K562 (cell line): ENCODE data around the gene OCEL1. TPM values are rescaled to one million over a fixed set of nuclear protein-coding genes. Genes with fewer than 3 reads are reported as not detected.

Experiments
- BRD9 ChIP-seq: fragments of 450-650 bp; IDR thresholded peaks from 2 replicates; pipeline ENCODE4 v1.6.1; 2018; ENCODE audit warnings: low read depth; ENCODE audit not compliant: partially characterized antibody
- C11orf30 ChIP-seq: fragments of 450-650 bp; IDR thresholded peaks from 2 replicates; pipeline ENCODE4 v1.6.1; 2016; ENCODE audit warnings: low read depth, mild to moderate bottlenecking
- CC2D1A ChIP-seq: fragments of 450-650 bp; IDR thresholded peaks from 2 replicates; pipeline ENCODE4 v1.6.1; 2017; ENCODE audit warnings: mild to moderate bottlenecking
- CSDE1 ChIP-seq, 2 experiments: fragments of 450-650 bp; IDR thresholded peaks; 2 replicates each; pipeline ENCODE4 v1.6.1; 2016; ENCODE audit warnings: mild to moderate bottlenecking in 1 of 2
- DNMT1 ChIP-seq: fragments of 450-650 bp; IDR thresholded peaks from 2 replicates; pipeline ENCODE4 v1.6.1; 2016; ENCODE audit warnings: antibody characterized with exemption, mild to moderate bottlenecking
- E2F3 ChIP-seq: fragments of 250-450 bp; sonication (Bioruptor Pico); IDR thresholded peaks from 2 replicates; pipeline ENCODE4 v1.4.0; 2020; ENCODE audit warnings: mild to moderate bottlenecking
- FOXJ3 ChIP-seq: sonication (generic); formaldehyde crosslinking; IDR thresholded peaks from 2 replicates; pipeline ENCODE4 v1.4.0; 2020; ENCODE audit warnings: mild to moderate bottlenecking, missing genetic modification reagents
- FOXP1 ChIP-seq: sonication (generic); formaldehyde crosslinking; IDR thresholded peaks from 2 replicates; pipeline ENCODE4 v1.8.0; 2022; ENCODE audit warnings: mild to moderate bottlenecking, missing genetic modification reagents
- GTF2F1 ChIP-seq: IDR thresholded peaks from 2 replicates; pipeline ENCODE4 v1.6.1; 2011; ENCODE audit warnings: low read depth, low read length, improper control_type of control experiment
- HLTF ChIP-seq: fragments of 450-650 bp; IDR thresholded peaks from 2 replicates; pipeline ENCODE4 v1.6.1; 2016
- JUNB ChIP-seq: fragments of 450-650 bp; formaldehyde crosslinking; conservative IDR thresholded peaks from 2 replicates; pipeline ENCODE4 v1.4.0; 2020; ENCODE audit warnings: mild to moderate bottlenecking
- KAT7 ChIP-seq: sonication (generic); formaldehyde crosslinking; IDR thresholded peaks from 2 replicates; pipeline ENCODE4 v1.8.0; 2022; ENCODE audit warnings: missing genetic modification reagents, mild to moderate bottlenecking, borderline replicate concordance
- NR3C1 ChIP-seq: sonication (generic); formaldehyde crosslinking; IDR thresholded peaks from 2 replicates; pipeline ENCODE4 v1.8.1; 2022; ENCODE audit warnings: missing genetic modification reagents
- RB1 ChIP-seq: fragments of 450-650 bp; IDR thresholded peaks from 2 replicates; pipeline ENCODE4 v1.6.1; 2017; ENCODE audit warnings: low read depth, mild to moderate bottlenecking
- RFX5 ChIP-seq: IDR thresholded peaks from 2 replicates; pipeline ENCODE4 v1.6.1; 2011; ENCODE audit warnings: low read depth, mild to moderate bottlenecking, improper control_type of control experiment, low read length
- SAP30 ChIP-seq: fragments of 200-600 bp; sonication (generic); IDR thresholded peaks from 2 replicates; pipeline ENCODE4 v1.6.1; 2012; ENCODE audit warnings: borderline replicate concordance, low read depth, mild to moderate bottlenecking, moderate library complexity, low read length, control low read depth, inconsistent platforms; ENCODE audit not compliant: insufficient read depth, poor library complexity, severe bottlenecking
- SIN3B ChIP-seq: fragments of 450-650 bp; IDR thresholded peaks from 2 replicates; pipeline ENCODE4 v1.6.1; 2017; ENCODE audit warnings: low read depth, mild to moderate bottlenecking, moderate library complexity
- SIX5 ChIP-seq, 2 experiments: IDR thresholded peaks; 2 replicates each; pipeline ENCODE4 v1.6.1; 2011; ENCODE audit warnings: low read length in 2 of 2, borderline replicate concordance in 1 of 2, low read depth in 1 of 2, mild to moderate bottlenecking in 1 of 2, moderate library complexity in 1 of 2; ENCODE audit not compliant: insufficient read depth in 1 of 2
- SMAD4 ChIP-seq: fragments of 250-450 bp; sonication (Bioruptor Pico); conservative IDR thresholded peaks from 2 replicates; pipeline ENCODE4 v1.8.0; 2021; ENCODE audit warnings: inconsistent platforms, mild to moderate bottlenecking, moderate library complexity
- SREBF2 ChIP-seq: sonication (generic); formaldehyde crosslinking; IDR thresholded peaks from 2 replicates; pipeline ENCODE4 v1.4.0; 2020; ENCODE audit warnings: mild to moderate bottlenecking, missing genetic modification reagents
- ZNF197 ChIP-seq: fragments of 200-800 bp; sonication (Bioruptor generic); IDR thresholded peaks from 2 replicates; pipeline ENCODE4 v1.6.1; 2016; ENCODE audit warnings: low read depth, missing genetic modification characterization, missing compliant biosample characterization
- polyA plus RNA-seq, 8 experiments: library from polyadenylated mRNA; depleted of rRNA in 4 of 8; stranded (reverse) in 5 of 8; unstranded in 3 of 8; fragments of >200 nt; fragmentation: Nextera tagmentation in 2 of 8; fragmentation: Illumina TruSeq in 1 of 8; extraction: Ambion mirVana in 2 of 8; extraction: Trizol in 1 of 8; gene quantifications; 2 replicates each; pipeline versions ENCODE4 v1.2.1 to v1.2.3, GENCODE V29; 2011 to 2014; ENCODE audit warnings: inconsistent platforms in 1 of 8, missing spikeins in 1 of 8
- total RNA-seq, 7 experiments: library from RNA; depleted of rRNA in 6 of 7; stranded (reverse); fragments of >200 nt in 6 of 7; fragmentation: Illumina TruSeq in 2 of 7; extraction: Trizol in 2 of 7; gene quantifications; 2 replicates each; pipeline versions ENCODE4 v1.2.1 to v1.2.3, GENCODE V29; 2011 to 2021; ENCODE audit warnings: low replicate concordance in 1 of 7
- TF ChIP-seq, protein P1 (sequence below): IDR thresholded peaks from 2 replicates; pipeline ENCODE4 v1.6.1; 2014; ENCODE audit warnings: antibody characterized with exemption
- TF ChIP-seq, protein P2 (sequence below): fragments of 250-450 bp; sonication (Bioruptor Pico); IDR thresholded peaks from 2 replicates; pipeline ENCODE4 v1.4.0; 2020
- TF ChIP-seq, protein P3 (sequence below): sonication (generic); formaldehyde crosslinking; IDR thresholded peaks from 2 replicates; pipeline ENCODE4 v1.8.1; 2023; ENCODE audit warnings: mild to moderate bottlenecking, missing genetic modification reagents

OCEL1 gene
- total and polyA plus RNA-seq, 9 of the 15 experiments (the other 6 are each of a cell fraction or from before 2014, with no cell fraction given), result 8.0 to 38.0 (median 12.4) TPM

DNA sequence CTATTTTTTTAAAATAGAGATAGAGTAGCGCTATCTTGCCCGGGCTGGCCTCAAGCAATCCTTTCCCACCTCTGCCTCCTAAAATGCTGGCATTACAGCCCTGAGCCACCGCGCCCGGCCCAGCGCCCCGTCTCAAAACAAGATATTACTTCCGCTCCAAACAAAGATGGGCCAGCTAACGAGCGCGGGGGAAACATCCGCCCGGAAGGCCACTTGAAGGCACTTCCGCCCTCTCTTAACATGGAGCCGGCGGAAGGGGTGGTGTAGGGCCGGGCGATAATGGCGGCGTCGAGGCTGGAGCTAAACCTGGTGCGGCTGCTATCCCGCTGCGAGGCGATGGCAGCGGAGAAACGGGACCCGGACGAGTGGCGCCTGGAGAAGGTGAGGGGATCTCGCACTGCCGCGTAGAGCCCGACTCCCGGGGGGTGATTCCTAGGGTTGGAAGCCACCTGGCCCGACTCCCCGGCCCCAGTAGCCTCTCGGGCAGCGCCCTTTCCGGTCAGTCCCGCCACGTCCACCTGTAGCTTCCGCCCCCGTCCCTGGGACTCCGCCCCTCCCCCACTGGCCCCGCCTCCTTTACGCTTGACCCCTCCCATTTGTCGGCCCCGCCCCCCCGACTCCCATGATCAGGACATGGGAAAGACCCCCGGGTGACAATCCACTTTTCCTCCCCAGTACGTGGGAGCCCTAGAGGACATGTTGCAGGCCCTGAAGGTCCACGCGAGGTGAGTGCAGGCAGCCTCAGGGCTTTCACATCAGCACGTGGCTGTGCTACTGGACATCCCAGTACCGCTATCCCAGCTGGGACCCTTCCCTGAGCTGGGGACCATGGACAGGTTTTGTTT lies 10.7 kb upstream of the OCEL1 start, which contains the start of gene USE1 (continued):
- TF ChIP-seq, protein P1, sequence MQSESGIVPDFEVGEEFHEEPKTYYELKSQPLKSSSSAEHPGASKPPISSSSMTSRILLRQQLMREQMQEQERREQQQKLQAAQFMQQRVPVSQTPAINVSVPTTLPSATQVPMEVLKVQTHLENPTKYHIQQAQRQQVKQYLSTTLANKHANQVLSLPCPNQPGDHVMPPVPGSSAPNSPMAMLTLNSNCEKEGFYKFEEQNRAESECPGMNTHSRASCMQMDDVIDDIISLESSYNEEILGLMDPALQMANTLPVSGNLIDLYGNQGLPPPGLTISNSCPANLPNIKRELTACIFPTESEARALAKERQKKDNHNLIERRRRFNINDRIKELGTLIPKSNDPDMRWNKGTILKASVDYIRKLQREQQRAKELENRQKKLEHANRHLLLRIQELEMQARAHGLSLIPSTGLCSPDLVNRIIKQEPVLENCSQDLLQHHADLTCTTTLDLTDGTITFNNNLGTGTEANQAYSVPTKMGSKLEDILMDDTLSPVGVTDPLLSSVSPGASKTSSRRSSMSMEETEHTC, result no peak
- TF ChIP-seq FOXP1 (CRISPR knock-in tag) (peak; percentile 91; the same call in 1 of the 2 replicates), CSDE1 (IDR thresholded peaks at IDR 0.05) (0 out of 4 replicates have a peak, but pooled peaks of 1 of the 2 experiments have one; percentile 14), JUNB (CRISPR knock-in tag) (no peak), SMAD4 (CRISPR knock-in tag) (peak; percentile 77), SIX5 (IDR thresholded peaks at IDR 0.05; ENCODE audit: borderline replicate concordance in 1 of 2, insufficient read depth in 1 of 2, low read depth in 1 of 2, low read length in 2 of 2) (peak; percentile 69 to 78), ZNF197 (CRISPR knock-in tag) (peak; percentile 85; the same call in 1 of the 2 replicates), BRD9 (peak; percentile 64), CC2D1A (peak; percentile 40; the same call in 1 of the 2 replicates), E2F3 (peak; percentile 72; the same call in 1 of the 2 replicates), HLTF (peak; percentile 52; the same call in 1 of the 2 replicates), NR3C1 (CRISPR knock-in tag) (0 out of 2 replicates have a peak, but pooled peaks have one; percentile 30), SAP30 (peak; percentile 57), C11orf30 (peak; percentile 94), DNMT1 (no peak), SIN3B (peak; percentile 95), SREBF2 (CRISPR knock-in tag) (0 out of 2 replicates have a peak, but pooled peaks have one; percentile 58), RFX5 (no peak), GTF2F1 (peak; percentile 50; the same call in 1 of the 2 replicates), FOXJ3 (CRISPR knock-in tag) (no peak), RB1 (peak; percentile 70; the same call in 1 of the 2 replicates), KAT7 (0 out of 2 replicates have a peak, but pooled peaks have one; percentile 46)
- TF ChIP-seq, protein P2, sequence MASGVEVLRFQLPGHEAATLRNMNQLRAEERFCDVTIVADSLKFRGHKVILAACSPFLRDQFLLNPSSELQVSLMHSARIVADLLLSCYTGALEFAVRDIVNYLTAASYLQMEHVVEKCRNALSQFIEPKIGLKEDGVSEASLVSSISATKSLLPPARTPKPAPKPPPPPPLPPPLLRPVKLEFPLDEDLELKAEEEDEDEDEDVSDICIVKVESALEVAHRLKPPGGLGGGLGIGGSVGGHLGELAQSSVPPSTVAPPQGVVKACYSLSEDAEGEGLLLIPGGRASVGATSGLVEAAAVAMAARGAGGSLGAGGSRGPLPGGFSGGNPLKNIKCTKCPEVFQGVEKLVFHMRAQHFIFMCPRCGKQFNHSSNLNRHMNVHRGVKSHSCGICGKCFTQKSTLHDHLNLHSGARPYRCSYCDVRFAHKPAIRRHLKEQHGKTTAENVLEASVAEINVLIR, result 0 out of 2 replicates have a peak, but pooled peaks have one; percentile 42
- TF ChIP-seq, protein P3, sequence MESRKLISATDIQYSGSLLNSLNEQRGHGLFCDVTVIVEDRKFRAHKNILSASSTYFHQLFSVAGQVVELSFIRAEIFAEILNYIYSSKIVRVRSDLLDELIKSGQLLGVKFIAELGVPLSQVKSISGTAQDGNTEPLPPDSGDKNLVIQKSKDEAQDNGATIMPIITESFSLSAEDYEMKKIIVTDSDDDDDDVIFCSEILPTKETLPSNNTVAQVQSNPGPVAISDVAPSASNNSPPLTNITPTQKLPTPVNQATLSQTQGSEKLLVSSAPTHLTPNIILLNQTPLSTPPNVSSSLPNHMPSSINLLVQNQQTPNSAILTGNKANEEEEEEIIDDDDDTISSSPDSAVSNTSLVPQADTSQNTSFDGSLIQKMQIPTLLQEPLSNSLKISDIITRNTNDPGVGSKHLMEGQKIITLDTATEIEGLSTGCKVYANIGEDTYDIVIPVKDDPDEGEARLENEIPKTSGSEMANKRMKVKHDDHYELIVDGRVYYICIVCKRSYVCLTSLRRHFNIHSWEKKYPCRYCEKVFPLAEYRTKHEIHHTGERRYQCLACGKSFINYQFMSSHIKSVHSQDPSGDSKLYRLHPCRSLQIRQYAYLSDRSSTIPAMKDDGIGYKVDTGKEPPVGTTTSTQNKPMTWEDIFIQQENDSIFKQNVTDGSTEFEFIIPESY (CRISPR knock-in tag), result 0 out of 2 replicates have a peak, but pooled peaks have one; percentile 3
